ENCODE measurements around the gene MAST4.

DNA sequence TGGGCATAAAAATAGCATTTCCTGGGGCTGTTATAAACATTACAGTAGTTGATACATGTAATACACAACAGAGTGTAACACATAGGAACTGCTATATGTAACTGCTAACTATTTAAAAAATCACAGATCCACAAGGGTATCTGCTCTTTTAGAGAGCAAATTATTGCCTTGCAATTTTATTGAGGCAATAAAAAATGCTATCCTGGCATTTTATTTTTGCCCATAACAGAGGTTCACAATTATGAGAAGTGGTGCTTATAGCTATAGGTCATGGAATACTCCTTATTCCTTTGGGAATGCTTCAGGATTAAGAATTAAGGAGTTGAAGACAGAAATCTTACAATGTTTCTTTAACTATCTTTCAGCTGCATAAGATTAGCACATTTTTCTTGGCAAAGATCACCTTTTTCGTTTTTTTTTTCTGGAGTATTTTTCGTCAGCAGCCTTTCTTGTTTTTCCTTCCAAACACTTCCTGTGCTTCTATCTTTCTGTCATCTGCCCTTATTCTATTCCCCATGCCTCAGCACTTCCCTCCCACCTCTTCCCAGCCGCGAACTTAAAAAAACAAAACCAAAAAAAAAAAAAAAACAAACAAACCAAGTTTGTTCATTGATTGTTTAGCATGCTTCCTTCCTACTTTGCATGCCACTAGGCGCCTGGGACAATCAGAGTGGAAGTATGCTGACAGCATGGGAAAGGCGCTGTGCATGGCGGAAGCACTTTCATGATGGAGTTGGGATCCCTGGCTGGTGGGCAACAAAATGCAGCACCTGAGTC is 264.2 kb downstream of the MAST4 start:
- TF ChIP-seq, protein P1, sequence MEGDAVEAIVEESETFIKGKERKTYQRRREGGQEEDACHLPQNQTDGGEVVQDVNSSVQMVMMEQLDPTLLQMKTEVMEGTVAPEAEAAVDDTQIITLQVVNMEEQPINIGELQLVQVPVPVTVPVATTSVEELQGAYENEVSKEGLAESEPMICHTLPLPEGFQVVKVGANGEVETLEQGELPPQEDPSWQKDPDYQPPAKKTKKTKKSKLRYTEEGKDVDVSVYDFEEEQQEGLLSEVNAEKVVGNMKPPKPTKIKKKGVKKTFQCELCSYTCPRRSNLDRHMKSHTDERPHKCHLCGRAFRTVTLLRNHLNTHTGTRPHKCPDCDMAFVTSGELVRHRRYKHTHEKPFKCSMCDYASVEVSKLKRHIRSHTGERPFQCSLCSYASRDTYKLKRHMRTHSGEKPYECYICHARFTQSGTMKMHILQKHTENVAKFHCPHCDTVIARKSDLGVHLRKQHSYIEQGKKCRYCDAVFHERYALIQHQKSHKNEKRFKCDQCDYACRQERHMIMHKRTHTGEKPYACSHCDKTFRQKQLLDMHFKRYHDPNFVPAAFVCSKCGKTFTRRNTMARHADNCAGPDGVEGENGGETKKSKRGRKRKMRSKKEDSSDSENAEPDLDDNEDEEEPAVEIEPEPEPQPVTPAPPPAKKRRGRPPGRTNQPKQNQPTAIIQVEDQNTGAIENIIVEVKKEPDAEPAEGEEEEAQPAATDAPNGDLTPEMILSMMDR (IDR thresholded peaks at IDR 0.05) = no peak
- TF ChIP-seq EZH2 (IDR thresholded peaks at IDR 0.05; ENCODE audit: borderline replicate concordance, insufficient read depth, low read depth, low read length, poor library complexity, severe bottlenecking) = no peak

Data from B cell (primary cell).